Keratinocyte (primary cell): Measurements from ENCODE around the gene ERGIC2. TPM values are rescaled to one million over a fixed set of nuclear protein-coding genes. Genes with fewer than 3 reads are reported as not detected.

Experiments
- DNase-seq: peaks from one replicate; pipeline ENCODE4 v3.0.0-alpha.2; 2011; ENCODE audit warnings: low read depth, missing footprints, low spot score
- FAIRE-seq: peaks from 2 replicates; lab custom pipeline; 2011; peaks lifted over from hg19 to GRCh38; lab: Jason Lieb, UNC
- H2AFZ ChIP-seq: 2 replicates; pipeline ENCODE4 v1.6.0; 2012; ENCODE audit warnings: low read length, control low read depth, inconsistent platforms; ENCODE audit not compliant: control insufficient read depth
- H3K27ac ChIP-seq: 2 replicates; pipeline ENCODE4 v1.5.1; 2011; ENCODE audit warnings: low read length; ENCODE audit not compliant: control insufficient read depth, insufficient read depth
- H3K27me3 ChIP-seq: 3 replicates; pipeline ENCODE4 v1.6.0; 2011; ENCODE audit warnings: low read length; ENCODE audit not compliant: control insufficient read depth, insufficient read depth; ENCODE audit errors: extremely low read depth
- H3K36me3 ChIP-seq, 2 experiments: 2 replicates in 1 of 2; 3 replicates in 1 of 2; pipeline ENCODE4 v1.5.1; 2011; ENCODE audit warnings: low read length in 2 of 2, mild to moderate bottlenecking in 1 of 2; ENCODE audit not compliant: control insufficient read depth in 2 of 2, insufficient read depth in 2 of 2; ENCODE audit errors: extremely low read depth in 1 of 2
- H3K4me1 ChIP-seq: 3 replicates; pipeline ENCODE4 v1.5.1; 2011; ENCODE audit warnings: low read length; ENCODE audit not compliant: control insufficient read depth, insufficient read depth; ENCODE audit errors: extremely low read depth
- H3K4me2 ChIP-seq: 3 replicates; pipeline ENCODE4 v1.6.0; 2011; ENCODE audit warnings: low read depth, low read length; ENCODE audit not compliant: control insufficient read depth, insufficient read depth; ENCODE audit errors: extremely low read depth
- H3K4me3 ChIP-seq, 3 experiments: fragments of 200-600 bp in 1 of 3; sonication (generic) in 1 of 3; 2 replicates in 2 of 3; 3 replicates in 1 of 3; pipeline ENCODE4 v1.5.1; 2011 to 2016; ENCODE audit warnings: low read length in 3 of 3, mild to moderate bottlenecking in 3 of 3, control low read depth in 2 of 3, inconsistent platforms in 1 of 3, low read depth in 1 of 3, mixed read lengths in 1 of 3, mixed run types in 1 of 3, moderate library complexity in 1 of 3; ENCODE audit not compliant: control insufficient read depth in 2 of 3, insufficient read depth in 2 of 3; ENCODE audit errors: extremely low read depth in 1 of 3
- H3K79me2 ChIP-seq: 2 replicates; pipeline ENCODE4 v1.6.0; 2012; ENCODE audit warnings: low read length; ENCODE audit not compliant: control insufficient read depth, insufficient read depth
- H3K9ac ChIP-seq: 3 replicates; pipeline ENCODE4 v1.6.0; 2011; ENCODE audit warnings: low read length; ENCODE audit not compliant: control insufficient read depth, insufficient read depth; ENCODE audit errors: extremely low read depth
- H3K9me1 ChIP-seq: 3 replicates; pipeline ENCODE4 v1.6.0; 2011; ENCODE audit warnings: low read length; ENCODE audit not compliant: control insufficient read depth, insufficient read depth; ENCODE audit errors: extremely low read depth
- H3K9me3 ChIP-seq: 2 replicates; pipeline ENCODE4 v1.5.1; 2012; ENCODE audit warnings: low read depth, low read length; ENCODE audit not compliant: control insufficient read depth
- H4K20me1 ChIP-seq: 3 replicates; pipeline ENCODE4 v1.6.0; 2011; ENCODE audit warnings: low read length; ENCODE audit not compliant: control insufficient read depth, insufficient read depth; ENCODE audit errors: extremely low read depth
- CTCF ChIP-seq, 3 experiments: IDR thresholded peaks in 1 of 3; conservative IDR thresholded peaks in 1 of 3; optimal IDR thresholded peaks in 1 of 3; 2 replicates in 2 of 3; 3 replicates in 1 of 3; pipeline versions ENCODE3 to v1.5.1; 2011; ENCODE audit warnings: low read length in 3 of 3, mild to moderate bottlenecking in 3 of 3, moderate library complexity in 2 of 3, control low read depth in 1 of 3, inconsistent platforms in 1 of 3; ENCODE audit not compliant: insufficient read depth in 2 of 3; ENCODE audit errors: extremely low read depth in 1 of 3
- EZH2 ChIP-seq: IDR thresholded peaks from one replicate; pipeline ENCODE4 v1.6.1; 2012; ENCODE audit warnings: inconsistent platforms, mild to moderate bottlenecking, low read length, moderate library complexity
- dilution Hi-C: fragments of 300-500 bp; cut with MboI; formaldehyde crosslinking; loops from one replicate; pipeline ENCODE4 v1.7.0; 2020; ENCODE audit warnings: low sequenced_read_pairs; ENCODE audit not compliant: extremely low pct_ligation_motif_present
- polyA plus RNA-seq, 5 experiments: library from polyadenylated mRNA; depleted of rRNA in 3 of 5; stranded (reverse) in 3 of 5; stranded (forward) in 1 of 5; unstranded in 1 of 5; fragments of >200 nt; gene quantifications; 1 replicate in 1 of 5; 2 replicates in 3 of 5; 3 replicates in 1 of 5; pipeline versions ENCODE4 v1.2.1 to v1.2.3, GENCODE V29; 2011 to 2012; ENCODE audit warnings: missing spikeins in 2 of 5, low read depth in 1 of 5, low replicate concordance in 1 of 5

Gene ERGIC2
- polyA plus RNA-seq, 1 donor (not counting 4 experiments of a cell fraction or from before 2014, with no cell fraction given): 62.4 TPM

DNA sequence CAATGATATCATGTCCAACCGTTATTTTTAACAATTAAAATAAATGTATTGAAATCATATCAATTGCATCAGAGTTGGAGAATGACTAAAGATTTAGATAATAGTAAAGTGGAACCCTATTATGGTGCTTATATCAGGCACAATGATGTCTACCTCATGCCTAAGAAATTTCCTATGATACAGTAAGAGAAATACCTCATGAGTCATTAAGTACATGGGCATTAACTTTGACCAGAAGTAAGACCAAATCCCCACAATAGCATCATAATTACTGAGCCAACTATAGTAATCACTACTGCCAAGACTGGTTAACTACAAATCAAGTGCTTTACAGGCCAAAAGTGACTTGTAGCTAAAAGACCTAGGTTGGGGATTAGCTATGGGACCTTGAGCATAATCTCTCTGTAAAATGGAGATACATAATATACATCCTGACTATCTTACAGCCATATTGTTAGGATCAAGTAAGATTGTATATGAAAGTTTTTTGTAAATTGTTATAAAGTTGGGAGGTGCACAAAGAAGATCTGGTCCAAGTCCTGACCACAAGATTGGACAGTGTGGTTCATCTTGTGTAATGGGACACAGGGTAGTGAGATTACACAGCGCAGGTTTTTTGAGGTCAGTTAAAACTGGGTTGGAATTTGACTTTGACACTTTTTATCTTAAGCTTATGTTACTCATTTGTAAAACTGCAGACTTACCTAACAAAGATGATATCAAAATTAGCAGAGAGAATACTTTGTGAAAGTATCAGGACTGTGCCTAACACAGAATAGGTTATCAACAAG is 60.5 kb downstream of the ERGIC2 start:
- no peaks in the 10 kb centered on the region for H4K20me1 ChIP-seq
- TF ChIP-seq EZH2 (no peak), CTCF (optimal IDR thresholded peaks at IDR 0.05 in 1 of 3, IDR thresholded peaks at IDR 0.05 in 1 of 3, conservative IDR thresholded peaks at IDR 0.05 in 1 of 3; ENCODE audit: extremely low read depth in 1 of 3, insufficient read depth in 2 of 3, low read length in 3 of 3) (no peak)
- H3K9me3 ChIP-seq: no peaks in the 10 kb centered on the region
- H3K79me2 ChIP-seq: no peaks in the 10 kb centered on the region
- H3K9ac ChIP-seq: no peak overlapping the region
- H3K36me3 ChIP-seq: no peaks in the 10 kb centered on the region
- dilution Hi-C loops: no loop called here
- H3K4me1 ChIP-seq: peaks cover 9% of the 10 kb centered on the region
- H3K27ac ChIP-seq: peak overlapping the region; percentile 8
- no peaks in the 10 kb centered on the region for H3K9me1 ChIP-seq
- no peaks in the 10 kb centered on the region for H3K27me3 ChIP-seq
- no peak for DNase-seq
- no peak overlapping the region for H3K4me3 ChIP-seq
- no peak overlapping the region for H2AFZ ChIP-seq
- FAIRE-seq: no peak
- H3K4me2 ChIP-seq: no peak overlapping the region

DNA sequence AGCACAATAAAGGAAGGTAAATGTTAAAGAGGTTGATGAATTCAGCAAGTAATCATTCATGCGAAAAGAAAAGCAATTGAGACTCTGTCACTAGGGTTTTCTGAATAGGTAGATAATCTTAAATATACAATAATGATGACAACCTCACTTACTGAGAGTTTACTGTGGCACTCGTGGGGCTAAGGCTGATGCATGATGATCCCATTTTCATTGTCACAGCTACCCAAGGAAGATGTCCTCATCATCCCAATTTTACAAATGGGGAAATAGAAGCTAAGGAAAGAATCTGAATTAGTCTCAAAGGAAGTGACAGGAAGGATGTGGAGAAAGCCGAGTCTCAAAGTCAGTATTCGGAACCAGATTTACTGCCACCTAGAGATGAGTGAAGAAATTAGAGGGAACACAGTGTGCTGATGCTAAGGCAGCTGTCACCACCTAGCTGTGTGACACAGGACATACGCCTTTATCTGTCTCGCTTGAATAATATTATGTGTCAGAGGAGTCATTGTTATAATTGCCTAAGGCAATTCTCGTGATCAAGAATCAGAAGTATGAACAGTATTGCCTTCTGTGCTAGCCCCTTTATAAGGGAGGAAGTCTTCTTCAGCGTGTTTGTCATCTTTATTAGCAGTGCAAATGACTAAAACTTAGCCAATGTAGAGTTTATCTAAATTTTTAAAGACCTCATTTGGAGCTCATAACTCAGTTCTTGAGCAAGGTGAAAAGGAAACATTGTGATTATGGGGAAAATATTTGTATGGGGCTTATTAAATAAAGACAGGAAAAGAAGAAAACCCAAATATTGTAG is 63.2 kb downstream of the ERGIC2 start:
- H2AFZ ChIP-seq: no peak overlapping the region
- FAIRE-seq: peak; percentile 9
- H3K79me2 ChIP-seq: no peaks in the 10 kb centered on the region
- H3K4me3 ChIP-seq: no peak overlapping the region
- H3K9me3 ChIP-seq: no peaks in the 10 kb centered on the region
- no peak overlapping the region for H3K4me2 ChIP-seq
- no peak overlapping the region for H3K27ac ChIP-seq
- H3K27me3 ChIP-seq: no peaks in the 10 kb centered on the region
- no peaks in the 10 kb centered on the region for H4K20me1 ChIP-seq
- DNase-seq: peak; percentile 19
- peaks cover 9% of the 10 kb centered on the region for H3K4me1 ChIP-seq
- dilution Hi-C loops: no loop called here
- TF ChIP-seq CTCF (optimal IDR thresholded peaks at IDR 0.05 in 1 of 3, IDR thresholded peaks at IDR 0.05 in 1 of 3, conservative IDR thresholded peaks at IDR 0.05 in 1 of 3; ENCODE audit: extremely low read depth in 1 of 3, insufficient read depth in 2 of 3, low read length in 3 of 3): peak; percentile 52 to 92 (median 69)
- no peak for TF ChIP-seq EZH2
- no peaks in the 10 kb centered on the region for H3K9me1 ChIP-seq
- H3K36me3 ChIP-seq: no peaks in the 10 kb centered on the region
- no peak overlapping the region for H3K9ac ChIP-seq
